Endothelial cell of umbilical vein (primary cell): ENCODE results near the gene NCS1. TPM values are rescaled to one million over a fixed set of nuclear protein-coding genes. Genes with fewer than 3 reads are reported as not detected.

Experiments used
- BruUV-seq: library from RNA; stranded (reverse); fragments of 400-500 nt; replicated peaks from 2 replicates; lab custom pipeline; 2021; lab: Mats Ljungman, UMichigan
- CTCF ChIA-PET: fragments of 300-600, 350-600 bp; sonication (Branson Sonifier 250); formaldehyde crosslinking; loops from one replicate; lab custom pipeline; 2021; ENCODE audit warnings: antibody characterized with exemption, inconsistent platforms; lab: Charles Lee
- POLR2A ChIA-PET: fragments of 300-600, 350-600 bp; sonication (Branson Sonifier 250); formaldehyde crosslinking; loops from one replicate; lab custom pipeline; 2021; ENCODE audit warnings: antibody characterized with exemption, inconsistent platforms; lab: Charles Lee
- DNase-seq: peaks from one replicate; pipeline ENCODE4 v3.0.0-alpha.2; 2011; ENCODE audit warnings: low read depth, low spot score
- FAIRE-seq: peaks from 2 replicates; lab custom pipeline; 2011; peaks lifted over from hg19 to GRCh38; lab: Jason Lieb, UNC
- H2AFZ ChIP-seq: 2 replicates; pipeline ENCODE4 v1.6.0; 2012; ENCODE audit warnings: low read depth, low read length, control low read depth, inconsistent platforms
- H3K27ac ChIP-seq: 2 replicates; pipeline ENCODE4 v1.5.1; 2011; ENCODE audit warnings: low read depth, mild to moderate bottlenecking, control low read depth, low read length, moderate library complexity; ENCODE audit not compliant: insufficient read depth
- H3K27me3 ChIP-seq, 2 experiments: 2 replicates each; pipeline versions ENCODE4 v1.6.0 to v1.6.1; 2011; ENCODE audit warnings: low read length in 2 of 2, mixed read lengths in 1 of 2; ENCODE audit not compliant: control insufficient read depth in 2 of 2, insufficient read depth in 2 of 2
- H3K36me3 ChIP-seq, 2 experiments: 2 replicates in 1 of 2; 3 replicates in 1 of 2; pipeline ENCODE4 v1.5.1; 2011; ENCODE audit warnings: low read length in 2 of 2, mild to moderate bottlenecking in 1 of 2, moderate library complexity in 1 of 2; ENCODE audit not compliant: control insufficient read depth in 2 of 2, insufficient read depth in 2 of 2; ENCODE audit errors: extremely low read depth in 1 of 2
- H3K4me1 ChIP-seq: 3 replicates; pipeline ENCODE4 v1.5.1; 2011; ENCODE audit warnings: mild to moderate bottlenecking, low read length; ENCODE audit not compliant: control insufficient read depth, insufficient read depth; ENCODE audit errors: extremely low read depth
- H3K4me2 ChIP-seq: 2 replicates; pipeline ENCODE4 v1.6.1; 2011; ENCODE audit warnings: low read length, control low read depth, mixed read lengths; ENCODE audit not compliant: insufficient read depth
- H3K4me3 ChIP-seq, 3 experiments: fragments of 200-600 bp in 1 of 3; sonication (generic), shearing (Covaris generic) in 1 of 3; replicated peaks in 1 of 3; 2 replicates each; pipeline ENCODE4 v1.5.1; 2011 to 2016; ENCODE audit warnings: control low read depth in 3 of 3, low read length in 3 of 3, mild to moderate bottlenecking in 2 of 3, inconsistent platforms in 1 of 3, low read depth in 1 of 3, moderate library complexity in 1 of 3; ENCODE audit not compliant: insufficient read depth in 1 of 3
- H3K79me2 ChIP-seq: 2 replicates; pipeline ENCODE4 v1.6.0; 2012; ENCODE audit warnings: low read length, inconsistent platforms; ENCODE audit not compliant: control insufficient read depth, insufficient read depth
- H3K9ac ChIP-seq: replicated peaks from 2 replicates; pipeline ENCODE3; 2011; ENCODE audit warnings: low read length, control low read depth; ENCODE audit not compliant: insufficient read depth; ENCODE audit errors: extremely low read depth
- H3K9me1 ChIP-seq: replicated peaks from 3 replicates; pipeline ENCODE4 v1.6.0; 2011; ENCODE audit warnings: mild to moderate bottlenecking, low read length; ENCODE audit not compliant: control insufficient read depth, insufficient read depth; ENCODE audit errors: extremely low read depth
- H3K9me3 ChIP-seq: replicated peaks from 2 replicates; pipeline ENCODE4 v1.5.1; 2012; ENCODE audit warnings: low read length, inconsistent platforms; ENCODE audit not compliant: control insufficient read depth, insufficient read depth
- H4K20me1 ChIP-seq: replicated peaks from 2 replicates; pipeline ENCODE3; 2011; ENCODE audit warnings: mild to moderate bottlenecking, low read length; ENCODE audit not compliant: control insufficient read depth, insufficient read depth; ENCODE audit errors: extremely low read depth
- EZH2 ChIP-seq: IDR thresholded peaks from 2 replicates; pipeline ENCODE4 v1.6.1; 2012; ENCODE audit warnings: borderline replicate concordance, low read depth, mild to moderate bottlenecking, moderate library complexity, low read length, inconsistent platforms; ENCODE audit not compliant: severe bottlenecking
- FOS ChIP-seq: IDR thresholded peaks from 2 replicates; pipeline ENCODE4 v1.6.1; 2011; ENCODE audit warnings: mild to moderate bottlenecking, low read length, moderate library complexity, borderline replicate concordance; ENCODE audit not compliant: insufficient read depth
- GATA2 ChIP-seq: IDR thresholded peaks from 2 replicates; pipeline ENCODE4 v1.7.0; 2011; ENCODE audit warnings: low read depth, mild to moderate bottlenecking, moderate library complexity, mixed read lengths, low read length; ENCODE audit not compliant: insufficient read length, insufficient read depth
- JUN ChIP-seq: IDR thresholded peaks from 2 replicates; pipeline ENCODE4 v1.6.1; 2011; ENCODE audit warnings: borderline replicate concordance, low read depth; ENCODE audit not compliant: insufficient read length, insufficient read depth
- MYC ChIP-seq: IDR thresholded peaks from one replicate; pipeline ENCODE4 v1.6.1; 2011; ENCODE audit warnings: mild to moderate bottlenecking, low read depth, low read length
- POLR2A ChIP-seq: IDR thresholded peaks from 2 replicates; pipeline ENCODE4 v1.6.1; 2012; ENCODE audit warnings: low read depth, mild to moderate bottlenecking, control low read depth, low read length
- POLR2AphosphoS5 ChIP-seq: IDR thresholded peaks from 2 replicates; pipeline ENCODE4 v1.6.1; 2012; ENCODE audit warnings: low read depth, mild to moderate bottlenecking, control low read depth, low read length, moderate library complexity; ENCODE audit not compliant: insufficient read depth
- dilution Hi-C: fragments of 300-500 bp; cut with MboI; formaldehyde crosslinking; loops from one replicate; pipeline ENCODE4 v1.15.0; 2019; ENCODE audit warnings: low sequenced_read_pairs; ENCODE audit not compliant: extremely low pct_ligation_motif_present
- intact Hi-C: fragments of 100-400 bp; cut with micrococcal nuclease; formaldehyde crosslinking; loops from one replicate; pipeline ENCODE4 v1.10.0; 2022
- polyA plus RNA-seq, 4 experiments: library from polyadenylated mRNA; depleted of rRNA in 3 of 4; stranded (reverse) in 3 of 4; unstranded in 1 of 4; fragments of >200 nt; gene quantifications; 2 replicates each; pipeline versions ENCODE4 v1.2.1 to v1.2.3, GENCODE V29; 2011 to 2012; ENCODE audit warnings: missing spikeins in 1 of 4
- total RNA-seq: library from RNA; stranded (reverse); gene quantifications from 2 replicates; pipeline ENCODE4 v1.2.3, GENCODE V29; 2021
- TF ChIP-seq, protein P1 (sequence below): IDR thresholded peaks from 2 replicates; pipeline ENCODE4 v1.6.1; 2011; ENCODE audit not compliant: insufficient read depth, insufficient read length
- TF ChIP-seq, protein P2 (sequence below), 2 donors: IDR thresholded peaks; 1 replicate in 1 of 2; 2 replicates in 1 of 2; pipeline ENCODE4 v1.5.1; 2011; ENCODE audit warnings: low read length in 2 of 2, mild to moderate bottlenecking in 2 of 2, moderate library complexity in 2 of 2, control low read depth in 1 of 2, inconsistent platforms in 1 of 2, low read depth in 1 of 2; ENCODE audit not compliant: insufficient read depth in 1 of 2; ENCODE audit errors: extremely low read depth in 1 of 2

The NCS1 gene
- total and polyA plus RNA-seq, 2 donors (not counting 3 experiments of a cell fraction or from before 2014, with no cell fraction given): 53.6 to 77.4 TPM

DNA sequence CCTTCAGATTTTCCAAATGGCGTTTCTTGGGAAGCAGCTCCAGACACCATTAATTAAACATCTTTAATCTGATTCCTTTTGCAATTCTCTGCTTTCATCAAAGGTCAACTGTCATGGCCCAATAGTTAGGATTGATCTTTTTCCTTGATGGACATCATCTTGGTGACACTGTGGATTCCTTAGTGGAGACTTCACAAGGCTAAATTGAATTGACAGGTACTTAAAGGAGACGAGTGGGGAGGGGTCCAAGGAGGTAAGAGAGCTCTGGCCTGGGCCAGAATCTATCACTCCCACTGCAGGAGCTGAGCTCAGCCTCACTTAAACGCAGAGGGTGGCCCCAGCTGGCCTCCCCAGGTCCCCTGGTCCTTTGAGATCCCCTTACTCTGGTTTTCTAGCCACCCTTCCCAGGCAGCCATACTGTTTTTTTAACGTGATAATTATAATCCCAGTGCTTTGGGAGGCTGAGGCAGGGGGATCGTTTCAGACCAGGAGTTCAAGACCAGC, 83.5 kb downstream of the NCS1 start:
- no peak for FAIRE-seq
- CTCF ChIA-PET: interaction anchor here (1.0 to 1.7 kb wide), 2 partner anchors 10 to 13 kb away, joined by 4 to 8 read pairs; no protein-coding TSS in a partner anchor
- peaks cover 7 to 21% of the 10 kb centered on the region in 2 experiments for H3K27me3 ChIP-seq

More for the DNA sequence above, 83.5 kb downstream of the NCS1 start:
- Histone ChIP-seq H3K36me3 (no peaks in the 10 kb centered on the region), H3K27ac (no peak overlapping the region), H2AFZ (no peak overlapping the region), H3K79me2 (no peaks in the 10 kb centered on the region), H3K9ac (no peak overlapping the region), H3K9me3 (no peaks in the 10 kb centered on the region), H3K4me3 (no peak overlapping the region), H3K4me2 (no peak overlapping the region), H3K4me1 (no peaks in the 10 kb centered on the region), H3K9me1 (no peaks in the 10 kb centered on the region), H4K20me1 (no peaks in the 10 kb centered on the region)
- POLR2A ChIA-PET: no interaction called here
- DNase-seq: no peak
- BruUV-seq: no TSS peak
- intact Hi-C loops: no loop called here
- dilution Hi-C loops: no loop called here
- TF ChIP-seq POLR2A: no peak
- no peak for TF ChIP-seq POLR2AphosphoS5
- no peak for TF ChIP-seq EZH2
- no peak for TF ChIP-seq JUN
- no peak for TF ChIP-seq MYC
- TF ChIP-seq, protein P1, sequence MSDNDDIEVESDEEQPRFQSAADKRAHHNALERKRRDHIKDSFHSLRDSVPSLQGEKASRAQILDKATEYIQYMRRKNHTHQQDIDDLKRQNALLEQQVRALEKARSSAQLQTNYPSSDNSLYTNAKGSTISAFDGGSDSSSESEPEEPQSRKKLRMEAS: no peak
- TF ChIP-seq, protein P2, sequence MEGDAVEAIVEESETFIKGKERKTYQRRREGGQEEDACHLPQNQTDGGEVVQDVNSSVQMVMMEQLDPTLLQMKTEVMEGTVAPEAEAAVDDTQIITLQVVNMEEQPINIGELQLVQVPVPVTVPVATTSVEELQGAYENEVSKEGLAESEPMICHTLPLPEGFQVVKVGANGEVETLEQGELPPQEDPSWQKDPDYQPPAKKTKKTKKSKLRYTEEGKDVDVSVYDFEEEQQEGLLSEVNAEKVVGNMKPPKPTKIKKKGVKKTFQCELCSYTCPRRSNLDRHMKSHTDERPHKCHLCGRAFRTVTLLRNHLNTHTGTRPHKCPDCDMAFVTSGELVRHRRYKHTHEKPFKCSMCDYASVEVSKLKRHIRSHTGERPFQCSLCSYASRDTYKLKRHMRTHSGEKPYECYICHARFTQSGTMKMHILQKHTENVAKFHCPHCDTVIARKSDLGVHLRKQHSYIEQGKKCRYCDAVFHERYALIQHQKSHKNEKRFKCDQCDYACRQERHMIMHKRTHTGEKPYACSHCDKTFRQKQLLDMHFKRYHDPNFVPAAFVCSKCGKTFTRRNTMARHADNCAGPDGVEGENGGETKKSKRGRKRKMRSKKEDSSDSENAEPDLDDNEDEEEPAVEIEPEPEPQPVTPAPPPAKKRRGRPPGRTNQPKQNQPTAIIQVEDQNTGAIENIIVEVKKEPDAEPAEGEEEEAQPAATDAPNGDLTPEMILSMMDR (IDR thresholded peaks at IDR 0.05; ENCODE audit: extremely low read depth in 1 of 2, insufficient read depth in 1 of 2, low read depth in 1 of 2, low read length in 2 of 2): no peak
- no peak for TF ChIP-seq GATA2
- TF ChIP-seq FOS: no peak
